Activated CD8-positive, alpha-beta memory T cell treated with anti-CD3 and anti-CD28 coated beads for 48 hours (primary cell): ENCODE data around the gene NHERF1.

Experiments used
- DNase-seq, 3 experiments: peaks; one replicate each; pipeline ENCODE4 v3.0.0-alpha.2; 2020; ENCODE audit warnings: low read depth in 2 of 3, low spot score in 2 of 3

NHERF1 gene

DNA sequence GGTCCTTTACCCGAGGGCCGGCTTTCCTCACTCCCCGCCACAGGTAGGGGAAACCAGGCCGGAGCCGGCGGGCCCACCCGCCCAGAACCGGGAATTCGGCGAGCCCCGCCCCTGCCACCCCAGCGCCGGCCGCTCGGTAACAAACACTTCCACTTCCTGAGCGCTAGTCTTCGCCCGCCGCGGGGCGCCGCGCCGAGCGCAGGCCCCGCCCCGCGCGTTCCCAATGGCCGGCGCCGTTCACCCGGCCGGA, 224 bp upstream of the NHERF1 start:
- no peak for DNase-seq

DNA sequence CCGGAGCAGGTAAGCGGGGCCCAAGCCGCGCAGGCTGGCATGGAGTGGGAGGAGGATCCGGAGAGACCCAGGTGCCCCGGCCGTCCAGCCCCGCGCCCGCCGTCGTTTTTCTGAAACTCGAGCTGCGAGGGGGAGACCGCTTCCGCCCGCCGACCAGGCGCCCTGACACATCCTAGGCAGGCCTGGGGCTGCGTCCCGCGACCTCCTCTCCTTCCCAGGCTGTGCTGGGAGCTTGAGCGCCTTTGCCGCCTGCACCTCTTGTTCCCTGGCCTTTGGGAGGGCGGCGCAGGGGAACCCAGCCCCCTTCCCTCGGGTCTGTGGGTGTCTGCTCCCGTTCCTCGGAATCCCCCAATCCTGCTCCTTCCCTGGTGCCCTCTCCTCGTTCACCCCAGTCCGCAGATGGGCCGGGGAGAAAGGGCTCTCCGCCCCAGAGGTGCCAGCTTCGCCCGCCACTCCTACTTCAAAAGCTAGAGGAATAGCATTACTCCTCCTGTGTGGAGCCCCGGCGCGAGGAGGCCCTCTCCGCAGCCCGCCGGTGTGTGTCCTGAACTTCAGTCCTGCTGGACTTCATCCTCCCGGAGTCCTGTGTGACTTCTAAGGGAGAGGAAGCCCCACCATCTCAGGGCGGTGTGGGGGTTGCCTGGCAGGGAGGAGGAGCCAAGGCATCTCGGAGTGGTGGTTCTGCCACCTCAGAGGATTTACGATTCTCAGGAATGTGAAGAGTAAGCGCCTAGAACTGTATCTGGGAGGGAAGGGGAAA, 1.0 kb downstream of the NHERF1 start:
- no peak for DNase-seq

DNA sequence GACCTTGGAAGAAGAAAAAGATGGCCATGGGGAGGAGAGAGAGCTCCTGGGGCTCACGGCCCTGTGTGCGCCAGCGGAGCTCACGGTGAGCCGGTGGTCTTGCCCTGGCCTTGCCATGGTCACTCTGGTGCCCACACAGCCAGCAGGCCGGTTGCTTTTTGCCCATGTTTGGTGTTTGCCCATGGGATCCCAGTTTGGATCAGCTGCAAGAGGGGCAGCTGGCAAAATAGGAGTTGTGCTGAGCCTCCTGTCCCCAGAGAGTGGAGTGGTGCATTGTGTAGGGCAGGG, 1.6 kb downstream of the NHERF1 start:
- no peak for DNase-seq

DNA sequence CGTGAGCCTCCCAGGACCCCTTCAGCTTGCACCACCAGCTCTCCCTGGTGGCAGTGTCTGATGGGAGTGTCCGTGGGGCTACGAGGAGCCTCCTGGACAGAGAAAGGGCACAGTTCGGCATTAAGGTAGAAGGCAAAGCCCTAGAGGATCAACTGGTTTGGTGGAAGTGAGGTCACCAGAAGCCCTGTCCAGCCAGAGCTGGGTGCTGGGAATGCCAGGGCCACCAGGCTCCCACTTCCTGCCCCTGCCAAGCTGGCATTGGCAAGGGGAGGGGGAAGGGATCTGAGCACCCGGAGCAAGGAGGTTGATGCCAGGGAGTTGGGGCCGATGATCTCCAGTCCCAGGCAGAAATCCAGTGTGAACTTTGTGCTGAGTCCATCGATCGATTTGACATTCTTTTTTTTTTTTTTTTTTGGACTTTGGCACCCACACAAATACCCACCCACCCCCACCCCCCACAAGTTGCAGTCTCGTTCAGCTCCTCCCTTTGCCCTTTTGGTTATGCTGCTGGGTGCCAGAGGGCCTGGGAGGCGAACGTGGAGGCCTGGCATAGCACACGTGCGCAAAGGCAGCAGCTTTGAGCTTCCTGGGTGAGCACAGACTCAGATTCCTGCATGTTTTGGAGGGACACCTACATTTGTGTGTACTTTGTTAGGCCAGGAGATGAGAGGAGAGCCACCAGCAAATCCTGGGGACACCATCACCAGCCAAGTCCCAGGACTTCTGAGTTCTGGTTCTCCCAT, 2.1 kb downstream of the NHERF1 start:
- DNase-seq: no peak

DNA sequence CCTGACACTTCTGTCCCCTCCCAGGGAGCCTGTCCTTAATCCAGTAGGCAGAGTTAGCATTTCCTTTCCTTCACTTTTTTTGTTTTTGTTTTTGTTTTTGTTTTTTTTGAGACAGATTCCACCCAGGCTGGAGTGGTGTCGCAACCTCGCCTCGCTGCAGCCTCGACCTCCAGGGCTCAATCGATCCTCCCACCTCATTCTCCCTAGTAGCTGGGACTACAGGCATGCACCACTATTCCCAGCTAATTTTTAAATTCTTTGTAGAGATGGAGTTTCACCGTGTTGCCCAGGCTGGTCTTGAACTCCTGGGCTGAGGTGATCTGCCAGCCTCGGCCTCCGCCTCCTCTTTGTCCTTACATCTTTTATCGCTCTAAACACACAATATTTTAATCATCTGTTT, 4.0 kb downstream of the NHERF1 start:
- no peak for DNase-seq

DNA sequence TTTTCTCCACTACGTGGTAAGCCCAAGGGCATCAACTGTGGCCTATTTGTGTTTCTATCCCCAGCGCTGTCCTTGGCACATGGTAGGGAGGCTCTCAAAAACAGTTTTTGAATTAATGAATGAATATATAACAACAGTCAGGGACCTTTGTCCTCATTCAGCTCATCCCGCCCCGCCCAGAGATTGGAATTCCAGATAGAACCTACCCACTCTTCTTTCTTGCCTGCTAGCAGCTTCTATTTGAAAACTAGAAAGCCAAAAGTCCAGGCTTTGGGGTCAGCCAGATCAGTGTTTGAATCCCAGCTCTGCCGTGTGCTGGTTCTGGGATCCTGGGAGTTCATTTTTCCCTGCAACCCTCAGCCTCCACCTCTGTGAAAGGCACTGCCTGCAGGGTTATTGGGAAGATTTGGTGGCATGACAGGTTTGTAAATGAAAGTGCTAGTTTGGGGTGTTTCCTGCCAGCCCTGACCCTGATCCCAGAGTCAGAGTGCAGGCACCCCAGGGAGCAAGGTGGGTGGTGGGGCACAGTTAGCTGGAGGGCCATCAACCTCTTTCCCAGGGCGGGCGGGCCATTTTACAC, 4.5 kb downstream of the NHERF1 start:
- DNase-seq: no peak

DNA sequence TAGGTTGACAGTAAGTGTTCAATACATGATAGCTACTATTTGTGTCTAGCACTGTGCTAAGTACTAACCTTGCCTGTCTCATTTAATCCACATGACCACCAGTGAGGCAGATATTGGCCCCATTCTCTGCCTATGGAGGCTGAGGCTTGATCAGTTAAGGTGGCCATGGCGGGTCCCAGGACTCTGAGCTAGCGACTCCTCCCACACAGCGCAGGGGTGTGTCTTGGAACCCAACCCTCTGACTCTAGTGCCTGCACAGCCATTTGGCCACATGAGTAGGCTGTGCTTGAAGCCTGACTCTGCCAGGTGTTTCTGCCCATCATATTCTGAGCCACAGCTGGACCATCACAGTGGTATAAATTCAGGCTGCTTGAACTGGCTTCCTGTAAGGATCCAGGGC, 6.4 kb downstream of the NHERF1 start:
- no peak for DNase-seq

DNA sequence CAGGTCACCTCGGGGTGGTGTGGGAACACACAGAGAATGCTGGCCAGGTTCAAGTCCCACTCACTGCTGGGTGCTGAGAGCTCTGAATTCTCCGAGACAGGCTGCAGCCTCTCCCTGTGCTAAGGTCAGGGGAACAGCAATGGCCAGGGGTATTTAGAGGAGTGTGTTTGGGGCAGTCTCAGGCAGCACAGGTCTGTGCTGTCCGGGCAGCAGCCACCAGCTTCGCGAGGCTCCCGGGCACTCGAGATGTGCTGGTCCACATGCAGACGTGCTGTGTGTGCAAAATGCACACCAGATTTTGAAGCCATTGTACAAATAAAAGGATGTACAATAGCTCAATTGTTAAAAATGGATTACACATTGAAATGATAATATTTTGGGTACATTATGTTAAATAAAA, 7.1 kb downstream of the NHERF1 start:
- DNase-seq: no peak

DNA sequence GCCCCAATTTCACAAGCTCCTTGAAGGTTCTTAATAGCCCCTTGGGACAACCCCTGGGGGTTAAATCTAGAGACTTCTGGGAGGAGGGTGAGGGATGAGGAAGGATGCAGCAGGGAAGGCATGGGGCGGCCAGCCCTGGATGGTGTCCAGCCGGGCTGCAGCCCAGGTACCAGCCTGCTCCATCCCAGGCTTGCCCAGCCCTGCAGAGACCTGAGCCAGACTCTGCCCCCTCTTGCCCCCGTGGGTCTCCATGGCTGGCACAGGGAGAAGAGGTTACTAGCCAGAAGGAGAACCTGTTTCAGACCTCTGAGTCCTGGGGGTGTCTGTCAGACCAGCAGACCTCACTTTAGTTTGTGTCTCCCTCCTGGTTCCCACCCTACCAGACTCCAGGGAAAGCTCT, 8.5 kb downstream of the NHERF1 start:
- DNase-seq: no peak

DNA sequence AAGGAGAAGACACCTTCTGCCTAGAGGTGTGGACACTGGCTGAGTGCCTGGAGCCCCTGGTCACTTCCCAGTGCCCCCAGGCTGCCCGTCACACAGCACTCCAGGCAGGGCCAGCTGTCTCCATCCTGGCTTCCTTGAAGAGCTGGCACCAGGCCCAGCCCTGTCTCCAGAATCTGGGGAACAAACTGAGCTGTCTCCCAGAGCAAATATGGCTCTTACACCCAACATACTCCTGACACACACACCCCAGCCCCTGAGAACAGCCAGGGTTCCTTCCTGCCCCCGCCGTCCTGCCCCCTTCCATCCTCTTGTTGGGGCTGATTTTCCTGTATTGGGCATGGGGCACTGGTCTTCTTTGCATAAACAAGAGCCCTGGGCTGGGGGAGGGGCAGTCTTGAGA, 9.1 kb downstream of the NHERF1 start:
- no peak for DNase-seq

DNA sequence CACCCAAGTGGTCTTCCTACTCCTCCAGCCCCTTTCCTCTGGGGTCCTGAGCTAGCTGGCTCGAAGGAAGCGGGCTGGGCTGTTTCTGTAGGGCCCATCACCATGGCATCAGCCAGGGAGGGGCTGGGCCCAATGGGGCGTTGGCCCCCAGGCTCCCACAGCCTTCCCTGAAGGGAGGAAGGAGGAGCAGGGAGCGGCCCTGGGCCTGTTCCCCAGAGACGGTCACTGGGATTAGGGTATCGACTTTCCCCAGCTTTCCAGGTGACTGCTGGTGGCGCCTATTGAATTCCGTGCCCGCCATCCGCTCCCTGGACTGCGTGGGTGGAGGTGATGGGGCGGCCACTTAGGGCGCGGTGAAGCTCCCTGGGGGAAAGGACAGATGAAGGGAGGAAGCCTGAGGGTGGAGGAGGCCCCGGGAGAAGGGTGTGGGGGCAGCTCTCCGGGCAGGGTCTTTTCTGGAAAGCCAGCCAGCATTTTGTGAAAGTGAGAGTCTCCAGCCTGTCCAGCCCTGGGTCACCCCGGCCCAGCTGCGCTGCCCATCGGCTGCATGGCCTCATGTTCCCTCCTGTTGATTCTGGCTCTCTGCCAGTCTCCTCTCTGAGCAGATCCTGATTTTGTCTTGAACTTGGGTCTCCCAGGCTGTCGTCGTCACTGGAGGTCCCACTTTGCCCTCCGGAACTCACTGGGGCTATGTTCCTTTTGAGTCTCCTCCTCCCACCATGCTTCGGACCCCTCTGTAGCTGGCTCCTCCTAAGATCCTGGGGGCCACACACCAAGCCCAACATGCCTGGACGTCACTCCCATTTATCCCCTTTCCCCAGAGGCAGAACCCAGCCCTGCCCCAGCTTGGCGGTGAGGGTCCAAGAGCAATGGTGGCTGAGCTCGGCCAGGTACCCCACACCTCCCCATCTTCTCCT, 9.8 kb downstream of the NHERF1 start:
- no peak for DNase-seq

DNA sequence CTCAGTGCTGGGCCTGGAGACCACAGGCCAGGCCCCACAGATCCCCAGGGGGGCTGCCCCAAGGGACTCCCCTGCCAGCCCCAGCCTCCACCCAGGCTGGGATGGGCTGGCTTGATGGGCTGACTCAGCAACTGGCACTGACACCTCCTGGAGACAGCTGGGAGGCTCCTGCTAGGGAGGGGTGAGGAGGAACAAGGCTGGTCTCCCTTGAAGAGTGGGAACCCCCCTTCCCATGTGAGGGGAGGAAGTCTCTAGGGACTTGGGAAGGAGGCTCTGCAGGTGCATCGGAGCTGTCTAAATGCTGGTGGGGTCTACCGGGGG, 10.4 kb downstream of the NHERF1 start:
- DNase-seq: no peak

DNA sequence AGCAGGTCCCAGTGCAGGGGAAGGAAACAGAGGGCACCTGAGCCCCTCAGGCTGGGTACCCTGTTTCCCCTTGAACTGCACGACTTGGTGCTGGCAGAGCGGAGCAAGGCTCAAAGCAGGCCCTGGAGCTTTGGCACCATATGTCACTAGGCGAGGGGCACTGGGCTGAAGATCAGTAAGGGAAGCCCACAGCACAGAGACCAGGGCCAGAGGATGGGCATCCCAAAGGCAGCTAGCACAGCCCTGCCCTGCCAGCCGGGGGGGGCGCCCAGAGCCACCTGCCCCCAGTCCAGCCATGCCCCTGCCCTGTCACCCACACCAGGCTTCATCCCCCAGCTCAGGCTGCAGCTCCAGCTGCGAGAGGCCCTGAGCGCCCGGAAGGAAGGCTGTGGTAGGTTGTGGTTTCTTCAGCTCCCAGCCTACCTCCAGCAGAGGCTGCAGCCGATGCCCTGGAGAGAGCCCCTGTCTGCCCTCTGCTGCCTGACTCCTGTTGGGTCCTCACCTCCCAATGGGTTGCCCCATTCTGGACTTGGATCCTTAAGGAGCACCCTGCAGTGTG, 10.9 kb downstream of the NHERF1 start:
- DNase-seq: no peak

DNA sequence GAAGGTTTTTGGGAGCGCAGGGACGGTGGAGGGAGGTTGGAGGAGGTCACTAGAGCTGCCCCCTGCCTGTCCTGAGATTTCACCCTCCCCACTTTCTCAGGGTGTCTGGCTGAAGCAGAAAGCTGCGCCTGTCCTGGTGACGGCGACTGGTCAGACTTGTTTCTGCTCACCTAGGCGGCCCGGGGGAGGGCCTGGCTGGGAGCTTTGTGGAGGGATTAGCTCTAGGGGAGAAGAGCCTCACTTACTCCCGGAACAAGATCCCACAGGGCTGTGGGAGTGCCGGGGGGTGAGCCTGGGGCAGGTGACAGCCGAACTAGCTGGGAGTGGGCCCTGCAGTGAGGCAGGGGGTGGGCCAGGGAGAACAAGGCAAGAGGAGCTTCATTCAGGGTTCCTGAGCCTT, 11.5 kb downstream of the NHERF1 start:
- DNase-seq: no peak

DNA sequence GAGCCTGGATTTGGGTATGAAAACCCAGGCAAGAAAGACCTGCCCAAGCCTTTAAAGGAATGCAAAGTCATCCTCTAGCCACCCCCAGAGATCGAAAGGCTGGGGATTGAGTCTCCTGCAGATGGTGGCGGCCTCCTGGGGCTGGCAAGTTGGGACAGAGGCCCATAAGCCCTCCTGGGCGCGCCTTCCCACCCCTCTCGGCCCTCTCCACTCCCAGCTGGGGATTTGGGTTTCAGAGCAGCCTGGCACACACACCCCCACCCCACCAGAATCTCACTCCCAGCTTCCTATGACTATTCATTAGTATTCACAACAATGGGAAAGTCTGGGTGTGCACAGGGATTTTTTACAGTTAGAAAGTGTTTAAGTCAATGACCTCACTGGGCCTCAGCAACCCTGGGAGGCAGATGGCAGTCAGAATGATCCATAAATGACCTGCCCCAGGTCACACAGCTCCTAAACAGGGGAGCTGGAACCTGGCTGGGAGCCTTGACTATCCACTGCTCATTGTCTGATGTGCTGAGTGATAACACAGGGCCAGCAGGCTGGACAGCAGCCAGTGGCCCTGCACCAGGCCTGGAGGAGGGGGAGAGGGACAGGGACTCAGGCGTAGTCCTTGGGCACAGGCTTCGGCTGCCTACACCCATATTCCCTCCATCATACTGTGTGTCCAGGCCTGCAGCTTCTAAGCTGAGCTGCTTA, 12.1 kb downstream of the NHERF1 start:
- DNase-seq: no peak

DNA sequence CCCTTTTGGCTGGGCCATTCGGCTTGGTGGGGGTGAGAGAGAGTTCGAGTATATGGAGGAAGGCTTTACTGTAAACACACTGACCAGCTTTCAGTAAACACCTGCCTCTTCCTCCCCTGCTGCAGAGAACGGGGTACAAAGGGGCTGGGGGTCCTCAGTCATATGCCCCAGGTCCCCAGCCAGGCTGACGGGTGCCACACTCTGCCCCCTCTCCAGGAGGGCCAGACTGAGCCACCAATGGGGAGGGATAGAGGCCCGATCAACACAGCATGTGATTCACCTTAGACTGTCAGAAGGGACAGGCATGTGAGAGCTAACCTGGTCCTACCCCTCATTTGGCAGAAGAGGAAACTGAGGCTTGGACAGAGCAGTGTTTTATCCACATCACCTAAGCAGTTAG, 13.0 kb downstream of the NHERF1 start:
- DNase-seq: no peak

DNA sequence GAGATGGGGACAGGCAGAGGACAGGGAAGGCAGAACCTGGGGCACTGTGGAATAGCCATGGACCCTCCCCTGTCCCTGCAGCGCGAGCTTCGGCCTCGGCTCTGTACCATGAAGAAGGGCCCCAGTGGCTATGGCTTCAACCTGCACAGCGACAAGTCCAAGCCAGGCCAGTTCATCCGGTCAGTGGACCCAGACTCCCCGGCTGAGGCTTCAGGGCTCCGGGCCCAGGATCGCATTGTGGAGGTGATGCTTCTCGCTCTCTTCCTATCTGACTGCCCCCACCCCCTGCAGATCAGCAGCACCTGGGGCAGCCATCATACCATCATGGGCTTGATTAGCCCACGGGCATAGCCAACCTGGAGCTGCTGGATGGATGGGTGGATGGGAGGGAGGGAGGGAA, 13.5 kb downstream of the NHERF1 start:
- DNase-seq: no peak

DNA sequence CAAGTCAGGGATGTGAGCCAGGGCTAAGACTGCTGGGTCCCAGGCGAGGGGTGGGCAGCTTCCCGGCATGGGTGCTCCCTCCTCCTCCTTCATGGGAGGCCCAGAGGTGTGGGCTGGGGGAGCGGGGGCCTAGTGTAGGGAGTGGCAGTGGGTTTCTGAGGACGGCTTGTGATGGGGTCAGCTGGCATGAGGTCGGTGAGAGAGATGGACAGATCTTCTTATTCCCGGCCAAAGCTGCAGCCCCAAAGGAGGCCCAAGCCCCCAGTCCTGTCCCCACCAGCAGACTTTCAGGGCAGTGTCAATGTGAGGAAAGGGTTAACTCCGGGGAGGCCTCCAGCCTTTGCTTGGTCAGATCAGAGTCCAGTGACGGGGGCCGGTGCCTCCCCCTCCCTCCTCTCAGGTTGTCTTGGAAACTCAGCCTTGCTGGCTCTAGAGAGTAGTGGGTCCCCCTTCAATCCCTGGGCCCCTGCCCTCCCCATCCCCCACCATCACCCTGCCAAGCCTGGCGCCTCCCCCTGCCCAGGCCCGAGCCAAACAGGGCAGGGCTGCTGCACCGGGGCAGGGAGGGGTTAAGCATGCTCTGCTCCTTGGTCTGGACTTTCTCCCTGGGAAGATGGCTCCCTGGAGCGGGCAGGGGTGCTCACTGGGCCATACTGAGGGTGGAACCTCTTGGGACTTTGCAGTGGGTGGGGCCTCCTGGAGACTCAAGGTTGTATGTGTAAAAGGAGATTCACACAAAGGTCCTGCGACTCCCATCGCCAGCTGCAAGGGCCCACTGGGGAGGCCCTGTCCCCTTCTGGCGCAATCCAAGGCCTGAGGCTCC, 15.3 kb downstream of the NHERF1 start:
- no peak for DNase-seq

DNA sequence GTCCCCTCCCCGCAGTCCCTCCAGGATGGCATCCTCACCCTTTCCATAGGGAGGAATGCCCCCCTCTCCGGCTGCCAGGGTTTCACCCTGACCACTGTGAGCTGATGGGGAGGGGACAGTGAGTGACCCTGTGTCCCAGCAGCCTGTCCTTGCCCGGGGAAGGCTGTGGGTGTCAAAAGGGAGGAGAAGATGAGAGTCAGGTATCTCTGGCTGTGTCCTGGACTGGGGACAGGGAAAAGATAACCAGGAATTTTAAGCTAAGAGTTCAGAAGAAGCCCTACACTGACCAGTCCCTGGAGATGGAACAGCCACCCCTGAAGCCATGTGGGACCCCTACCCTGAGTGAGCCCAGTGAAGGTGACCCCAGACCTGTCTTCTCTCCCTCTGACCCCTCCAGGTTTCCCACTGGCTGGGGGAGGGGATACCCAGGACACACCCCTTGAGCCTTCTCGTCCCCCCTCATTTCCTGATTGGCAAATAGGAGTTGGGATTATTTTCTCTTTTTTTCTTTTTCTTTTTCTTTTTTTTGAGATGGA, 16.4 kb downstream of the NHERF1 start:
- no peak for DNase-seq

DNA sequence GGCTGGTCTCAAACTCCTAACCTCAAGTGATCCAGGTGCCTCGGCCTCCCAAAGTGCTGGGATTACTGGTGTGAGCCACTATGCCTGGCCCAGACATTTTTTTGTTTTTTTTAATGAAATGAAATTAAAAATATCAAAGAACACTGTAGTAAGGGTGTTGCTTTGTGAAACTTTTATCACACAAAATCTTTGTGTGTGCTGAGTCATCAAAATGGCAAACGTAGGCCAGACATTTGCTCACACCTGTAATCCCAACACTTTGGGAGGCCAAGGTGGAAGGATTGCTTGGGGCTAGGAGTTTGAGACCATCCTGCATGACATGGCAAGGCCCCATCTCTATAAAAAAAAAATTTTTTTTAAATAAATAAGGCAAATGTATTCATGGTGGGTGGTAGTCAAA, 18.0 kb downstream of the NHERF1 start:
- DNase-seq: no peak
